Measurements from ENCODE around the gene MSRB1. TPM values are rescaled to one million over a fixed set of nuclear protein-coding genes. Genes with fewer than 3 reads are reported as not detected.

MSRB1 gene
- total and polyA plus RNA-seq, 2 donors (not counting 1 experiment from before 2014, with no cell fraction given) = 8.5 to 17.5 TPM

DNA sequence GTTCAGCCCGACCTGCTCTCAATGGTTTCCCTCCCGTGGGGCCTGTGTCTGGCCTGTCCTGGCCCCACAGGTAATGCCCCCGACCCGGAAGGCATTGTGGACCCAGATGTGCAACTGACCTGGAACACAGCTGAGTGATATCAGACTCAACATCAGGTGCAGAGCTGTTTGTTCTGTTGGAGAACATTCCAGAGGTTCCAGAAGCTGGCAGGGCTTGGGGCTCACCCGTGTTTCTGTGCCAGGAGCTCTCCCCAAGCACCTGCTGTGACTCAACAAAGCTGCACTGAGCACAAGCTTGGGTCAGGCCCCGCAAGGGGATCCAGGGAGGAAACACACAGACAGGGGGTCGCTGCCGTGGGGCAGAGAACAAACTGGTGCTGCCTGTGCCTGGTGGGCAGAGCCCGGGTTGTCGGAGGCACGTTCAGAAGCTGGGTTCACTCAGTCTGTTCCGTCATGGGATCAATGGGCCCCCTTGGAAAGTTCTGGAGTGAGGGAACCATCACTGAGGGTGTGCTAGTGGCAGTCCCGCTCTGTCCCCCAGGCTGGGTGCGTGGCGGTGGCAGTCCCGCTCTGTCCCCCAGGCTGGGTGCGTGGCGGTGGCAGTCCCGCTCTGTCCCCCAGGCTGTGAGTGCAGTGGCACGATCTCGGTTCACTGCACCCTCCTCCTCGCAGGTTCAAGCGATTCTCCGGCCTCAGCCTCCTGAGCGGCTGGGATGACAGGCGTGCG, 46.9 kb downstream of the MSRB1 start:
- 81% methylated on average over 25 of the region's 27 CpGs for WGBS (ENCODE audit: insufficient coverage)
- POLR2A ChIA-PET = no interaction called here

DNA sequence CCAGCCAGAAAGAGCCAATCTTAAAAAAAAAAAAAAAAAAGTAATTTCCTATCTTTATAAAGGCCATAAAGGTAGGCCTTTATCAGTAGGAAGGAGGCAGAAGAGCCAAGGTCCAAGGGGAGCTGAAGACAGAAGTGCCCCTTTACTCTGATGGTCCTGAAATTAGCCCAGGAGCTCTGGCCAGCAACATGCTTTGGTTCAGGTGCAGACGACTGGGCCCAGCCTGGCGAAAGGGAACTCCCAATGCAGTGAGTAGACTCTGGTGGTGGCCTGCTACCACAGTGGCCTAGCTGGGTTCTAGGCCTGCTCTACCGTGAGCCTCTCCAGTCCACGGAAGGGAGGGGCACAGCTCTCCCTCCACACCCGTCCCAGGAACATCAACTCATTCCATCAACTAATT, 47.9 kb downstream of the MSRB1 start:
- ChIA-PET CTCF (no interaction called here), POLR2A (no interaction called here)
- Mint-ChIP-seq H3K4me3 (no peak overlapping the region), H3K27ac (no peak overlapping the region), H3K27me3 (peaks cover 17% of the 10 kb centered on the region), H3K9me3 (ENCODE audit: insufficient read depth) (no peaks in the 10 kb centered on the region), H3K4me1 (no peaks in the 10 kb centered on the region)
- no peak for ATAC-seq (ENCODE audit: low read depth)
- no peak overlapping the region for H3K9ac ChIP-seq (ENCODE audit: low read length)
- H3K9me3 ChIP-seq (ENCODE audit: control extremely low read depth in 1 of 3, control insufficient read depth in 2 of 3, insufficient read depth in 1 of 3, low read length in 2 of 3) = no peaks in the 10 kb centered on the region
- no peaks in the 10 kb centered on the region for H3K4me1 ChIP-seq (ENCODE audit: control insufficient read depth in 2 of 2, insufficient read depth in 2 of 2, low read length in 2 of 2)
- no peak overlapping the region for H3K4me3 ChIP-seq (ENCODE audit: control extremely low read depth in 1 of 5, extremely low read depth in 1 of 5, insufficient read depth in 1 of 5, low read depth in 2 of 5, low read length in 4 of 5)
- H3K27me3 ChIP-seq (replicated peaks in 1 of 4; ENCODE audit: control extremely low read depth in 1 of 4, control insufficient read depth in 3 of 4, insufficient read depth in 4 of 4, low read length in 3 of 4) = peaks cover 0 to 3% (median 1%) of the 10 kb centered on the region in 4 experiments
- intact Hi-C loops (cut with micrococcal nuclease) = no loop called here
- H2AFZ ChIP-seq (ENCODE audit: insufficient read depth, low read depth, low read length, poor library complexity, severe bottlenecking) = no peak overlapping the region
- H3K4me2 ChIP-seq (replicated peaks; ENCODE audit: low read depth, low read length, poor library complexity, severe bottlenecking) = no peak overlapping the region
- no peaks in the 10 kb centered on the region for H4K20me1 ChIP-seq (ENCODE audit: control insufficient read depth, insufficient read depth, low read length, poor library complexity, severe bottlenecking)
- H3K36me3 ChIP-seq (replicated peaks in 1 of 2; ENCODE audit: control extremely low read depth in 1 of 2, control insufficient read depth in 1 of 2, extremely low read depth in 1 of 2, insufficient read depth in 2 of 2, low read length in 1 of 2) = no peaks in the 10 kb centered on the region
- no peak overlapping the region for H3K27ac ChIP-seq (ENCODE audit: low read length in 2 of 2)
- TF ChIP-seq, protein P1, sequence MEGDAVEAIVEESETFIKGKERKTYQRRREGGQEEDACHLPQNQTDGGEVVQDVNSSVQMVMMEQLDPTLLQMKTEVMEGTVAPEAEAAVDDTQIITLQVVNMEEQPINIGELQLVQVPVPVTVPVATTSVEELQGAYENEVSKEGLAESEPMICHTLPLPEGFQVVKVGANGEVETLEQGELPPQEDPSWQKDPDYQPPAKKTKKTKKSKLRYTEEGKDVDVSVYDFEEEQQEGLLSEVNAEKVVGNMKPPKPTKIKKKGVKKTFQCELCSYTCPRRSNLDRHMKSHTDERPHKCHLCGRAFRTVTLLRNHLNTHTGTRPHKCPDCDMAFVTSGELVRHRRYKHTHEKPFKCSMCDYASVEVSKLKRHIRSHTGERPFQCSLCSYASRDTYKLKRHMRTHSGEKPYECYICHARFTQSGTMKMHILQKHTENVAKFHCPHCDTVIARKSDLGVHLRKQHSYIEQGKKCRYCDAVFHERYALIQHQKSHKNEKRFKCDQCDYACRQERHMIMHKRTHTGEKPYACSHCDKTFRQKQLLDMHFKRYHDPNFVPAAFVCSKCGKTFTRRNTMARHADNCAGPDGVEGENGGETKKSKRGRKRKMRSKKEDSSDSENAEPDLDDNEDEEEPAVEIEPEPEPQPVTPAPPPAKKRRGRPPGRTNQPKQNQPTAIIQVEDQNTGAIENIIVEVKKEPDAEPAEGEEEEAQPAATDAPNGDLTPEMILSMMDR (IDR thresholded peaks at IDR 0.05) = no peak
- TF ChIP-seq EZH2 (IDR thresholded peaks at IDR 0.05; ENCODE audit: borderline replicate concordance, insufficient read depth, low read depth, low read length, poor library complexity, severe bottlenecking) = no peak
- DNase-seq = no peak
- WGBS (ENCODE audit: insufficient coverage) = 95% methylated on average over 2 of the region's 5 CpGs
- no peaks in the 10 kb centered on the region for H3K79me2 ChIP-seq (ENCODE audit: control insufficient read depth, insufficient read depth, low read length)

More for the DNA sequence above, 46.9 kb downstream of the MSRB1 start:
- no peaks in the 10 kb centered on the region for H3K4me1 ChIP-seq (ENCODE audit: control insufficient read depth in 2 of 2, insufficient read depth in 2 of 2, low read length in 2 of 2)
- no peak overlapping the region for H3K4me3 ChIP-seq (ENCODE audit: control extremely low read depth in 1 of 5, extremely low read depth in 1 of 5, insufficient read depth in 1 of 5, low read depth in 2 of 5, low read length in 4 of 5)
- H3K79me2 ChIP-seq (ENCODE audit: control insufficient read depth, insufficient read depth, low read length) = no peaks in the 10 kb centered on the region
- DNase-seq (no peak), ATAC-seq (ENCODE audit: low read depth) (no peak)
- no peak overlapping the region for H2AFZ ChIP-seq (ENCODE audit: insufficient read depth, low read depth, low read length, poor library complexity, severe bottlenecking)
- TF ChIP-seq EZH2 (IDR thresholded peaks at IDR 0.05; ENCODE audit: borderline replicate concordance, insufficient read depth, low read depth, low read length, poor library complexity, severe bottlenecking) = no peak
- TF ChIP-seq, protein P1 (IDR thresholded peaks at IDR 0.05) = no peak
- no peak overlapping the region for H3K9ac ChIP-seq (ENCODE audit: low read length)
- no peak overlapping the region for H3K4me3 Mint-ChIP-seq
- H3K27ac ChIP-seq (ENCODE audit: low read length in 2 of 2) = no peak overlapping the region
- no peaks in the 10 kb centered on the region for H4K20me1 ChIP-seq (ENCODE audit: control insufficient read depth, insufficient read depth, low read length, poor library complexity, severe bottlenecking)
- H3K4me1 Mint-ChIP-seq = no peaks in the 10 kb centered on the region
- intact Hi-C loops (cut with micrococcal nuclease) = no loop called here
- H3K9me3 Mint-ChIP-seq (ENCODE audit: insufficient read depth) = no peaks in the 10 kb centered on the region
- no peak overlapping the region for H3K27ac Mint-ChIP-seq
- H3K27me3 Mint-ChIP-seq = peaks cover 10% of the 10 kb centered on the region
- no peaks in the 10 kb centered on the region for H3K9me3 ChIP-seq (ENCODE audit: control extremely low read depth in 1 of 3, control insufficient read depth in 2 of 3, insufficient read depth in 1 of 3, low read length in 2 of 3)
- no peaks in the 10 kb centered on the region for H3K36me3 ChIP-seq (replicated peaks in 1 of 2; ENCODE audit: control extremely low read depth in 1 of 2, control insufficient read depth in 1 of 2, extremely low read depth in 1 of 2, insufficient read depth in 2 of 2, low read length in 1 of 2)
- CTCF ChIA-PET = no interaction called here
- H3K27me3 ChIP-seq (replicated peaks in 1 of 4; ENCODE audit: control extremely low read depth in 1 of 4, control insufficient read depth in 3 of 4, insufficient read depth in 4 of 4, low read length in 3 of 4) = peaks cover 0 to 3% (median 1%) of the 10 kb centered on the region in 4 experiments
- H3K4me2 ChIP-seq (replicated peaks; ENCODE audit: low read depth, low read length, poor library complexity, severe bottlenecking) = no peak overlapping the region
